ENCODE data around the gene ALAS1.

The ALAS1 gene

DNA sequence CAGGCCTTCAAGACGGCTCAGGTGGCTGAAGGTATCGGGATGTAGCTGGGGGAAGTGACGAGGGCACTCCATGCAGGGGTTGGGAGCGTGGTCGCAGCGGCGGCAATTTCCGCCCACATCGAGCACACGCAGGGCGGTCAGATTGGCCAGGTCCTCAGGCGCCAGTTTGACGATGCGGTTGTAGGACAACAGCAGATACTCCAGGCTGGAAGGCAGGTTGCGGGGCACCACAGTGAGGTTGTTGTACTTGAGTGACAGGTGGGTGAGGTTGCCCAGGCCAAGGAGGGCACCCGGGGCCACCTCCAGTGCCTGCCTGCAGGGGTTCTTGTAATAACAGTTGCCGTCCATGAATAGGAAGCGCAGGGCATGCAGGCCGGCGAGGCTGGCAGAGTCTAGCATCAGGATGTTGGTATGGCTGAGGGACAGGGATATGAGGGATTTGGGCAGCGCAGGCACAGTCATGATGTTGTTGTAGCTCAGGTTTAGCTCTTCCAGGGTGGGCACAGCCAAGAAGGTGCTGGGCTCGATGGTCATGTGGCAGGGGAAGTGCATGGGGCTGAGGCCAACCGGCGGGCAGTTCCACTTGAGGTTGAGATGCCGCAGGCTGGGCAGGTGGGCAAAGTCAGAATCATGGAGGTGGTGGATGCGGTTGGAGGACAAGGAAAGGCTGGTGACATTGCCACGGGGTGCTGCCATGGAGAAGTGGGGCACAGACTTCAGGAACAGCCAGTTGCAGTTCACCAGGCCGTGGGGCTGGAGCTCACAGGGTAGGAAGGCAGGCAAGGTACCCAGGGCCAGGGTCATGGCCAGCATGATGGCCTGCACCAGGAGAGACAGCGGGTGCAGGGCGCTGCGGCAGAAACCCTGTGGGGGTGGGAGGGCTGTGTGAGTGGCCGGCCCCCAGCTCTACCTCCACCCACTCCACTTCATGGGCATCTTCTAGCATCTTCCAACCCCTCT is 25.8 kb downstream of the ALAS1 start:
- no peak for DNase-seq (ENCODE audit: low read depth in 1 of 2, low spot score in 1 of 2)
- TF ChIP-seq, protein P1, sequence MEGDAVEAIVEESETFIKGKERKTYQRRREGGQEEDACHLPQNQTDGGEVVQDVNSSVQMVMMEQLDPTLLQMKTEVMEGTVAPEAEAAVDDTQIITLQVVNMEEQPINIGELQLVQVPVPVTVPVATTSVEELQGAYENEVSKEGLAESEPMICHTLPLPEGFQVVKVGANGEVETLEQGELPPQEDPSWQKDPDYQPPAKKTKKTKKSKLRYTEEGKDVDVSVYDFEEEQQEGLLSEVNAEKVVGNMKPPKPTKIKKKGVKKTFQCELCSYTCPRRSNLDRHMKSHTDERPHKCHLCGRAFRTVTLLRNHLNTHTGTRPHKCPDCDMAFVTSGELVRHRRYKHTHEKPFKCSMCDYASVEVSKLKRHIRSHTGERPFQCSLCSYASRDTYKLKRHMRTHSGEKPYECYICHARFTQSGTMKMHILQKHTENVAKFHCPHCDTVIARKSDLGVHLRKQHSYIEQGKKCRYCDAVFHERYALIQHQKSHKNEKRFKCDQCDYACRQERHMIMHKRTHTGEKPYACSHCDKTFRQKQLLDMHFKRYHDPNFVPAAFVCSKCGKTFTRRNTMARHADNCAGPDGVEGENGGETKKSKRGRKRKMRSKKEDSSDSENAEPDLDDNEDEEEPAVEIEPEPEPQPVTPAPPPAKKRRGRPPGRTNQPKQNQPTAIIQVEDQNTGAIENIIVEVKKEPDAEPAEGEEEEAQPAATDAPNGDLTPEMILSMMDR (IDR thresholded peaks at IDR 0.05; ENCODE audit: insufficient read depth, low read length) = no peak
- no peak for TF ChIP-seq GABPA (IDR thresholded peaks at IDR 0.05; ENCODE audit: low read depth)
- no peak for TF ChIP-seq POLR2AphosphoS5 (IDR thresholded peaks at IDR 0.05; ENCODE audit: low read depth)
- no peak for TF ChIP-seq SPI1 (IDR thresholded peaks at IDR 0.05; ENCODE audit: borderline replicate concordance, low read depth)
- TF ChIP-seq, protein P2, sequence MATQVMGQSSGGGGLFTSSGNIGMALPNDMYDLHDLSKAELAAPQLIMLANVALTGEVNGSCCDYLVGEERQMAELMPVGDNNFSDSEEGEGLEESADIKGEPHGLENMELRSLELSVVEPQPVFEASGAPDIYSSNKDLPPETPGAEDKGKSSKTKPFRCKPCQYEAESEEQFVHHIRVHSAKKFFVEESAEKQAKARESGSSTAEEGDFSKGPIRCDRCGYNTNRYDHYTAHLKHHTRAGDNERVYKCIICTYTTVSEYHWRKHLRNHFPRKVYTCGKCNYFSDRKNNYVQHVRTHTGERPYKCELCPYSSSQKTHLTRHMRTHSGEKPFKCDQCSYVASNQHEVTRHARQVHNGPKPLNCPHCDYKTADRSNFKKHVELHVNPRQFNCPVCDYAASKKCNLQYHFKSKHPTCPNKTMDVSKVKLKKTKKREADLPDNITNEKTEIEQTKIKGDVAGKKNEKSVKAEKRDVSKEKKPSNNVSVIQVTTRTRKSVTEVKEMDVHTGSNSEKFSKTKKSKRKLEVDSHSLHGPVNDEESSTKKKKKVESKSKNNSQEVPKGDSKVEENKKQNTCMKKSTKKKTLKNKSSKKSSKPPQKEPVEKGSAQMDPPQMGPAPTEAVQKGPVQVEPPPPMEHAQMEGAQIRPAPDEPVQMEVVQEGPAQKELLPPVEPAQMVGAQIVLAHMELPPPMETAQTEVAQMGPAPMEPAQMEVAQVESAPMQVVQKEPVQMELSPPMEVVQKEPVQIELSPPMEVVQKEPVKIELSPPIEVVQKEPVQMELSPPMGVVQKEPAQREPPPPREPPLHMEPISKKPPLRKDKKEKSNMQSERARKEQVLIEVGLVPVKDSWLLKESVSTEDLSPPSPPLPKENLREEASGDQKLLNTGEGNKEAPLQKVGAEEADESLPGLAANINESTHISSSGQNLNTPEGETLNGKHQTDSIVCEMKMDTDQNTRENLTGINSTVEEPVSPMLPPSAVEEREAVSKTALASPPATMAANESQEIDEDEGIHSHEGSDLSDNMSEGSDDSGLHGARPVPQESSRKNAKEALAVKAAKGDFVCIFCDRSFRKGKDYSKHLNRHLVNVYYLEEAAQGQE (IDR thresholded peaks at IDR 0.05; ENCODE audit: insufficient replicate concordance, low read depth) = no peak
- Histone ChIP-seq H3K4me3 (replicated peaks; ENCODE audit: insufficient read depth, low read length) (no peak overlapping the region), H3K27ac (replicated peaks) (peak overlapping the region; percentile 76), H3K27me3 (ENCODE audit: insufficient read depth, poor library complexity, severe bottlenecking) (no peaks in the 10 kb centered on the region)

DNA sequence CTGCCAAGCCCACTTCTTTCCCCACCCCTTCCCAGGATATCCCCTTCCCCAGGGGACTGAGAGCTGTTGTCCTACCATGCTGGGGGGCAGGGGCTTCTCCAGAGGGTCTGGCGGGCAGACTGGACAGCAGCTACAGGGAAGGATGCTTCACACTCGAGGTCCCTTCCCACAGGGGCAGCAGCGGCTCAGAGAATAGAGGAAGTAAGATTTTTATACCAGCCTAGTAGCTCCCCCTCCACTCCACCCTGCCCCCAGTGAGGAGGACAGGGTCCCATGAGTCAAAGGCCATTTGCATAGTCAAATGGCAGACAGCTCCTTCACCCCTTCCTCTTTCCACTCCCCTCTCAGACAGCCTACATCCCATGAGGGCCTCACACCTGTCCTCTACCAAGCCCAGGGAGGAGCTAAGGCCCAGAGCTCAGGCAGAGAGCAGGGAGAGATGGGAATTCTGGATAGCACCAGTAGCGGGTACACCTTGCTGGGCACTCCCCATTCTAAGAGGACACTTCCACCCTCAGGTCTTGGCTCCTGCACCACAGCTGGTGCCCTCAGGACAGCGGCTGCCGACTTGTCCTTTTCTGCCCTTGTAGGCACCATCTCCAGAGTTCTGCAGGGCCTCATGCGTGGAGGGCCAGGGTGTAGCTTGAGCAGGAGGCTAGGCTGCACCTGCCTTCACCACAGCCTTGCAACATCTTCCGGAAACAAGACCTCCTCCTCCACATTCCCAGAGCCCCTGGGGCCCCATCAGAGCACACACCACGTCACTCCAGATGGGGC is 27.7 kb downstream of the ALAS1 start, which contains the start of gene TLR9:
Gene TLR9, minus strand, starts transcription at position 194 of the 777 bp plus-strand sequence. Its CDS starts 116 bp downstream, at position 78.
- Histone ChIP-seq H3K27me3 (ENCODE audit: insufficient read depth, poor library complexity, severe bottlenecking) (no peaks in the 10 kb centered on the region), H3K27ac (replicated peaks) (peak within 1 kb of the TSS; percentile 76), H3K4me3 (replicated peaks; ENCODE audit: insufficient read depth, low read length) (0 out of 2 replicates have a peak within 1 kb of the TSS, but pooled peaks have one; percentile 4)
- peak; percentile 89 to 92 for DNase-seq (ENCODE audit: low read depth in 1 of 2, low spot score in 1 of 2)
- TF ChIP-seq SPI1 (IDR thresholded peaks at IDR 0.05; ENCODE audit: borderline replicate concordance, low read depth) = peak; percentile 88
- TF ChIP-seq, protein P1 (IDR thresholded peaks at IDR 0.05; ENCODE audit: insufficient read depth, low read length) = no peak
- peak; percentile 63; the same call in 1 of the 2 replicates for TF ChIP-seq GABPA (IDR thresholded peaks at IDR 0.05; ENCODE audit: low read depth)
- TF ChIP-seq POLR2AphosphoS5 (IDR thresholded peaks at IDR 0.05; ENCODE audit: low read depth) = peak; percentile 100
- TF ChIP-seq, protein P2 (IDR thresholded peaks at IDR 0.05; ENCODE audit: insufficient replicate concordance, low read depth) = no peak

DNA sequence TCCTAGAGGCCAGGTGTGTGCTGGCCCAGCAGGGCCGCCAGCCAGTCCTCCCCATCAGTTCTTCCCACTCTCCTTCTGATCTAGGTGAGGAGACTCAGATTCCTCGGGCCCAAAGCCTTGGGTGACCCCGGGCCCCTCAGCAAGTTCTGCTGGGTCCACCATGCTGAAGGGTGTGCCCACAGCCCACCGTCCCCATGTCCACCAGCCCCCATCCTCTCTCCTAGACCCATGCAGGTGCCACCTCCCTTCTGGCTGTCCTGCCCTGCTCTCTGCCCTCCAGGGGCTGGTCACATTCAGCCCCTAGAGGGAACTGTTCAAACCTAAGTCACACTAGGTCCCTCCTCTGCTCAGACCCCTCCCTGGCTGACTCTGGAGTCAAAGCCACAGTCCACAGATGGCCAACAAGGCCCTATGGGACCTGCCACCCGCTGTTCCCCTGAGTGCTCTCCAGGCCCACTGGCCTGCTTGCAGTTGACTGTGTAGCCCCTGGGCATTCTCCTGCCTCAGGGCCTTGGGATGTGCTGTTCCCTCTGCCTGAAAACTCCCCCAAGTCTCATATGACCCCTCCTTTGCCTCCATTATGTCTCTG is 28.4 kb downstream of the ALAS1 start:
- DNase-seq (ENCODE audit: low read depth in 1 of 2, low spot score in 1 of 2) = peak in 1 of 2 experiments; percentile 50
- H3K27ac ChIP-seq (replicated peaks) = peak overlapping the region; percentile 76
- TF ChIP-seq SPI1 (IDR thresholded peaks at IDR 0.05; ENCODE audit: borderline replicate concordance, low read depth) (no peak), GABPA (IDR thresholded peaks at IDR 0.05; ENCODE audit: low read depth) (no peak), POLR2AphosphoS5 (IDR thresholded peaks at IDR 0.05; ENCODE audit: low read depth) (no peak)
- TF ChIP-seq, protein P2 (IDR thresholded peaks at IDR 0.05; ENCODE audit: insufficient replicate concordance, low read depth) = no peak
- TF ChIP-seq, protein P1 (IDR thresholded peaks at IDR 0.05; ENCODE audit: insufficient read depth, low read length) = no peak
- no peak overlapping the region for H3K4me3 ChIP-seq (replicated peaks; ENCODE audit: insufficient read depth, low read length)
- H3K27me3 ChIP-seq (ENCODE audit: insufficient read depth, poor library complexity, severe bottlenecking) = no peaks in the 10 kb centered on the region
